ENCODE results near the gene DDX11.

DDX11 gene

GRCh38 chr12:31029468-31029867 is 44.2 kb upstream of the DDX11 start (continued):
- TF ChIP-seq ZBTB11 (tag by site-specific recombination; conservative IDR thresholded peaks at IDR 0.05; ENCODE audit: low read depth): no peak
- TF ChIP-seq ZNF10 (tag by site-specific recombination; IDR thresholded peaks at IDR 0.05): no peak
- no peak for TF ChIP-seq PRDM1 (tag by site-specific recombination; IDR thresholded peaks at IDR 0.05)
- TF ChIP-seq ZNF837 (tag by site-specific recombination; IDR thresholded peaks at IDR 0.05): no peak
- no peak for TF ChIP-seq ZNF362 (tag by site-specific recombination; IDR thresholded peaks at IDR 0.05)
- TF ChIP-seq ZNF561 (tag by site-specific recombination; IDR thresholded peaks at IDR 0.05; ENCODE audit: borderline replicate concordance): no peak
- no peak for TF ChIP-seq ZNF596 (tag by site-specific recombination; IDR thresholded peaks at IDR 0.05)
- no peak for TF ChIP-seq KLF16 (tag by site-specific recombination; IDR thresholded peaks at IDR 0.05)

- Histone ChIP-seq H3K4me3 (ENCODE audit: low read depth, low read length) (no peak overlapping the region), H3K36me3 (ENCODE audit: control insufficient read depth in 2 of 2, insufficient read depth in 1 of 2, low read length in 2 of 2) (no peaks in the 10 kb centered on the region), H3K27ac (ENCODE audit: extremely low read depth, low read depth, low read length) (no peak overlapping the region), H3K9me3 (ENCODE audit: control insufficient read depth, insufficient read depth, low read depth, low read length) (no peaks in the 10 kb centered on the region), H3K4me1 (ENCODE audit: control insufficient read depth, insufficient read depth, low read length) (no peaks in the 10 kb centered on the region)
- TF ChIP-seq ZNF335 (tag by site-specific recombination; conservative IDR thresholded peaks at IDR 0.05) (no peak), BCL6B (tag by site-specific recombination; IDR thresholded peaks at IDR 0.05) (no peak), ZNF549 (tag by site-specific recombination; IDR thresholded peaks at IDR 0.05) (no peak), MZF1 (tag by site-specific recombination; IDR thresholded peaks at IDR 0.05; ENCODE audit: borderline replicate concordance) (no peak), ZXDB (tag by site-specific recombination; IDR thresholded peaks at IDR 0.05) (no peak)
- POLR2A ChIA-PET: no interaction called here
- CTCF ChIA-PET: no interaction called here
Measured at GRCh38 chr12:31029916-31030562, 43.6 kb upstream of the DDX11 start.

GRCh38 chr12:31031951-31032335 is 41.7 kb upstream of the DDX11 start:
- Histone ChIP-seq H3K4me3 (ENCODE audit: low read depth, low read length) (no peak overlapping the region), H3K27ac (ENCODE audit: extremely low read depth, low read depth, low read length) (no peak overlapping the region), H3K4me1 (ENCODE audit: control insufficient read depth, insufficient read depth, low read length) (peaks cover 7% of the 10 kb centered on the region), H3K36me3 (ENCODE audit: control insufficient read depth in 2 of 2, insufficient read depth in 1 of 2, low read length in 2 of 2) (no peaks in the 10 kb centered on the region), H3K9me3 (ENCODE audit: control insufficient read depth, insufficient read depth, low read depth, low read length) (no peaks in the 10 kb centered on the region)
- ChIA-PET POLR2A (no interaction called here), CTCF (interaction anchor here (0.6 kb wide), 1 partner anchor 81 kb away, joined by 3 read pairs; no protein-coding TSS in a partner anchor)
- no peak for TF ChIP-seq RBAK (tag by site-specific recombination; IDR thresholded peaks at IDR 0.05)
- TF ChIP-seq ZNF639 (tag by site-specific recombination; IDR thresholded peaks at IDR 0.05): no peak
- no peak for TF ChIP-seq ZBTB44 (tag by site-specific recombination; IDR thresholded peaks at IDR 0.05)
- TF ChIP-seq ZNF121 (tag by site-specific recombination; IDR thresholded peaks at IDR 0.05): no peak
- TF ChIP-seq SETDB1 (IDR thresholded peaks at IDR 0.05; ENCODE audit: insufficient read length, low read length): no peak
- no peak for TF ChIP-seq ZNF510 (tag by site-specific recombination; IDR thresholded peaks at IDR 0.05; ENCODE audit: insufficient replicate concordance)
- no peak for TF ChIP-seq SP3 (tag by site-specific recombination; IDR thresholded peaks at IDR 0.05)
- no peak for TF ChIP-seq ZNF629 (tag by site-specific recombination; IDR thresholded peaks at IDR 0.05)
- no peak for TF ChIP-seq ZNF394 (tag by site-specific recombination; IDR thresholded peaks at IDR 0.05; ENCODE audit: borderline replicate concordance)
- no peak for TF ChIP-seq GFI1B (tag by site-specific recombination; IDR thresholded peaks at IDR 0.05)
- TF ChIP-seq GLI4 (tag by site-specific recombination; IDR thresholded peaks at IDR 0.05): no peak

Measured in HEK293 (cell line).